T-cell (primary cell): ENCODE results near the gene UGT2A2. TPM values are rescaled to one million over a fixed set of nuclear protein-coding genes. Genes with fewer than 3 reads are reported as not detected.

Experiments
- ATAC-seq, 4 experiments: fragments of 200-7000 bp in 3 of 4; fragments of 150-1000 bp in 1 of 4; cut with Tn5 transposase; replicated peaks in 1 of 4; 1 replicate in 3 of 4; 2 replicates in 1 of 4; pipeline ENCODE4 v1.10.0; 2021; ENCODE audit warnings: moderate library complexity in 3 of 4, mild to moderate bottlenecking in 2 of 4, moderate number of reproducible peaks in 1 of 4
- CTCF ChIA-PET, 2 donors: fragments of 300-600 bp; sonication (Branson Sonifier 250); formaldehyde crosslinking; loops; one replicate each; lab custom pipeline; 2022; ENCODE audit warnings: antibody characterized with exemption in 2 of 2; lab: Charles Lee
- POLR2A ChIA-PET, 2 donors: fragments of 300-600 bp; sonication (Branson Sonifier 250); formaldehyde crosslinking; loops; one replicate each; lab custom pipeline; 2022; ENCODE audit warnings: antibody characterized with exemption in 2 of 2; lab: Charles Lee
- DNase-seq, 35 experiments: peaks; one replicate each; pipeline versions ENCODE4 v3.0.0 to v3.0.0-alpha.2; 2013 to 2023
- H3K27ac ChIP-seq: one replicate; pipeline ENCODE4 v1.5.1; 2013; ENCODE audit warnings: low read length
- H3K27me3 ChIP-seq, 2 experiments: replicated peaks in 1 of 2; 1 replicate in 1 of 2; 2 replicates in 1 of 2; pipeline versions ENCODE4 v1.6.1 to v1.7.0; 2013; ENCODE audit warnings: low read length in 1 of 2, mixed read lengths in 1 of 2; ENCODE audit not compliant: control insufficient read depth in 2 of 2, insufficient read depth in 2 of 2; ENCODE audit errors: extremely low read depth in 1 of 2
- H3K36me3 ChIP-seq, 2 donors: 1 replicate in 1 of 2; 2 replicates in 1 of 2; pipeline versions ENCODE4 v1.6.1 to v1.7.0; 2013; ENCODE audit warnings: low read length in 1 of 2; ENCODE audit not compliant: control insufficient read depth in 2 of 2, insufficient read depth in 1 of 2; ENCODE audit errors: extremely low read depth in 1 of 2
- H3K4me1 ChIP-seq, 2 experiments: 1 replicate in 1 of 2; 2 replicates in 1 of 2; pipeline versions ENCODE4 v1.6.1 to v1.7.0; 2013; ENCODE audit warnings: low read length in 2 of 2, mixed read lengths in 1 of 2; ENCODE audit not compliant: insufficient read depth in 2 of 2, control insufficient read depth in 1 of 2; ENCODE audit errors: extremely low read depth in 1 of 2
- H3K4me3 ChIP-seq, 2 donors: 1 replicate in 1 of 2; 2 replicates in 1 of 2; pipeline versions ENCODE4 v1.5.1 to v1.7.0; 2013; ENCODE audit warnings: mild to moderate bottlenecking in 2 of 2, low read length in 1 of 2, moderate library complexity in 1 of 2; ENCODE audit not compliant: control insufficient read depth in 1 of 2; ENCODE audit errors: extremely low read depth in 1 of 2
- H3K9me3 ChIP-seq: 2 replicates; pipeline ENCODE4 v1.7.0; 2013
- H3K27ac Mint-ChIP-seq, 2 donors: one replicate each; pipeline ENCODE4 v1.8.0; 2020 to 2021; ENCODE audit warnings: mild to moderate bottlenecking in 2 of 2, mixed read lengths in 2 of 2
- H3K27me3 Mint-ChIP-seq, 2 donors: one replicate each; pipeline ENCODE4 v1.8.0; 2021 to 2022; ENCODE audit warnings: mixed read lengths in 2 of 2
- H3K36me3 Mint-ChIP-seq: one replicate; pipeline ENCODE4 v1.8.0; 2021; ENCODE audit warnings: mixed read lengths
- H3K4me1 Mint-ChIP-seq, 3 donors: one replicate each; pipeline ENCODE4 v1.8.0; 2020 to 2022; ENCODE audit warnings: mixed read lengths in 3 of 3, mild to moderate bottlenecking in 1 of 3
- H3K4me3 Mint-ChIP-seq, 3 donors: one replicate each; pipeline ENCODE4 v1.8.0; 2020 to 2022; ENCODE audit warnings: mild to moderate bottlenecking in 3 of 3, mixed read lengths in 3 of 3, moderate library complexity in 3 of 3
- H3K9me3 Mint-ChIP-seq, 3 donors: one replicate each; pipeline ENCODE4 v1.8.0; 2020 to 2022; ENCODE audit warnings: mixed read lengths in 3 of 3
- WGBS: methylation state at CpG from one replicate; pipeline ENCODE4 v1.1.5; 2013; ENCODE audit warnings: missing lambda C conversion rate; ENCODE audit not compliant: insufficient coverage; 5-methylcytosine and 5-hydroxymethylcytosine counted together
- total RNA-seq, 35 experiments: library from RNA in 6 of 35; stranded (reverse) in 6 of 35; fragments of 120-200 nt in 1 of 35; gene quantifications; one replicate each; pipeline versions ENCODE4 v1.2.1 to v1.2.4 and lab custom pipeline; 2013 to 2026

Gene UGT2A2
- total RNA-seq, 5 donors from 2014 or later (not counting 1 experiment from before 2014, with no cell fraction given), result not detected

DNA sequence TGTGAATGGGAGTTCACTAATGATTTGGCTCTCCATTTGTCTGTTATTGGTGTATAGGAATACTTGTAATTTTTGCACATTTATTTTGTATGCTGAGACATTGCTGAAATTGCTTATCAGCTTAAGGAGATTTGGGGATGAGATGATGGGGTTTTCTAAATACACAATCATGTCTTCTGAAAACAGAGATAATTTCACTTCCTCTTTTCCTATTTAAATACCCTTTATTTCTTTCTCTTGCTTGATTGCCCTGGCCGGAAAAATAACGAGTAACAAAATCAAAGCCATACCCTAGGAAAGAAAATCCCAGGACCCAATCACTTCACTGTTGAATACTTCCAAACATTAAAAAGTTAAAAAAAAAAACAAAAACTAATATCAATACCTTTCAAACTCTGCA is 76.0 kb downstream of the UGT2A2 start:
- Mint-ChIP-seq H3K27me3 (no peaks in the 10 kb centered on the region), H3K4me3 (no peak overlapping the region), H3K27ac (no peak overlapping the region), H3K36me3 (no peaks in the 10 kb centered on the region), H3K9me3 (peaks cover 0 to 7% (median 6%) of the 10 kb centered on the region in 3 donors), H3K4me1 (no peaks in the 10 kb centered on the region)
- Histone ChIP-seq H3K4me1 (no peaks in the 10 kb centered on the region), H3K27ac (no peak overlapping the region), H3K36me3 (no peaks in the 10 kb centered on the region), H3K9me3 (no peaks in the 10 kb centered on the region), H3K4me3 (no peak overlapping the region), H3K27me3 (no peaks in the 10 kb centered on the region)
- DNase-seq (no peak), ATAC-seq (no peak)
- POLR2A ChIA-PET, result no interaction called here
- CTCF ChIA-PET, result no interaction called here
- WGBS, result no CpG with 5 or more reads among the region's 2 CpGs

DNA sequence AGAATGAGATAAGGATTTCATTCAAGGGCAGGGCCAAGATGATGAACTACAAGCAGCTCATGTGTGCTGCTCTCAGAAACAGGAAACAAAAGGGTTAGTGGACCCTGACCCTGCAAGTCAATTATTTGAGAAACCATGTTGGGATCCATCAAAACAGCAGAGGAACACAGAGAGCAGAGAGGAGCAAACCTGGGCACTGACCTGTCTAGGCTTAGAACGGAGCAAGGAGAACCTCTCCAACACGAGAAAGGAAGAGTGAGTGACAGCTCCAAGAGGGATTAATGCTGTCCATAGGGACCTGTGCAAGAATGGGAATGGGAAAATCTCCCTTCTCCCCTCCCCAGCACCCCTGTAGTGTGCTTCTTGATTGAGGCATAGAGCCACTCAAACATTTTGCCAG is 89.8 kb downstream of the UGT2A2 start:
- Mint-ChIP-seq H3K36me3 (no peaks in the 10 kb centered on the region), H3K27ac (no peak overlapping the region), H3K4me3 (no peak overlapping the region), H3K9me3 (no peaks in the 10 kb centered on the region), H3K4me1 (no peaks in the 10 kb centered on the region), H3K27me3 (no peaks in the 10 kb centered on the region)
- Histone ChIP-seq H3K27ac (no peak overlapping the region), H3K4me1 (no peaks in the 10 kb centered on the region), H3K4me3 (no peak overlapping the region), H3K36me3 (no peaks in the 10 kb centered on the region), H3K9me3 (no peaks in the 10 kb centered on the region), H3K27me3 (no peaks in the 10 kb centered on the region)
- no CpG with 5 or more reads among the region's 2 CpGs for WGBS
- ATAC-seq, result no peak
- DNase-seq, result no peak
- POLR2A ChIA-PET, result no interaction called here
- CTCF ChIA-PET, result no interaction called here

DNA sequence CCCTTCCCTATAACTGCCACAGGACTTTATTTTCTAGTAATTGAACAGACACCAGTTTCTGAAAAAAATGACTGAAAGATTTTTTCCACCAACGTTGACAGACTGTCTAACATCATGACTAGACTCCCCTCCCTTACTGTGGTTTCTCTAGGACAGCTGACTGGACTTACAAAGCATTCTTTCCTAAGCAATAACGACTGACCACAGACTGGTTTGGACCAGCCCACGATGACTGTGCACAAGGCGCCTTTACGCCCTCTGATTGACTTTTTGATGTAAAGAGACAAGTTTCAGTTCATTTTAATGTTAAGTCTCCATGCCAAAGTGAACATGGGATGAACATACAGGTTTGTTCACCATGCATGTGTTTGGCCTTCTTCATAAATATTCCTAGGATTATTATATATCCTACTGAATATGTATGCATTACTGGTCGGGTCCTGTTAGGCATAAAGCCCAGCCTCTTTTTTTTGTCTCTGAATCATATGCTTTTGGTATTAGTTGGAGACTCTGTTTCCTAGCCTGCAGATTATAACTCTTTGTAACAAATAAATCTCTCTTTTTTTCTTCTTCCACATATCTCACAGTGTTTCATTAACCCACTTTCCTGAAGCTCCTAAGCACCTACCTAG is 93.2 kb downstream of the UGT2A2 start:
- Histone ChIP-seq H3K4me1 (no peaks in the 10 kb centered on the region), H3K9me3 (no peaks in the 10 kb centered on the region), H3K27ac (no peak overlapping the region), H3K27me3 (no peaks in the 10 kb centered on the region), H3K4me3 (no peak overlapping the region), H3K36me3 (no peaks in the 10 kb centered on the region)
- WGBS, result 0% methylated on average over 1 of the region's 6 CpGs
- no peak overlapping the region for H3K27ac Mint-ChIP-seq
- no peaks in the 10 kb centered on the region for H3K36me3 Mint-ChIP-seq
- ChIA-PET CTCF (no interaction called here), POLR2A (no interaction called here)
- ATAC-seq, result no peak
- H3K4me1 Mint-ChIP-seq, result no peaks in the 10 kb centered on the region
- no peaks in the 10 kb centered on the region for H3K9me3 Mint-ChIP-seq
- H3K4me3 Mint-ChIP-seq, result no peak overlapping the region
- no peaks in the 10 kb centered on the region for H3K27me3 Mint-ChIP-seq
- no peak for DNase-seq

Other genes with a start within 250 kb of the UGT2A2 start
- under 1 TPM in 3 of 5 donors, not detected in 2; 0.20 to 0.33 (median 0.28) TPM for gene UGT2B4, start 143.7 kb downstream of the UGT2A2 start, total RNA-seq
- not detected for gene UGT2A1, start 13.6 kb upstream of the UGT2A2 start, total RNA-seq
- 10 to 100 TPM in 2 of 5 donors, 1 to 10 TPM in 3; 8.0 to 22.6 (median 10.0) TPM for gene SULT1B1, start 121.0 kb upstream of the UGT2A2 start, total RNA-seq
- gene SULT1E1, start 220.5 kb upstream of the UGT2A2 start, total RNA-seq, result not detected